ENCODE measurements around the gene LYPD5.

Gene LYPD5

DNA sequence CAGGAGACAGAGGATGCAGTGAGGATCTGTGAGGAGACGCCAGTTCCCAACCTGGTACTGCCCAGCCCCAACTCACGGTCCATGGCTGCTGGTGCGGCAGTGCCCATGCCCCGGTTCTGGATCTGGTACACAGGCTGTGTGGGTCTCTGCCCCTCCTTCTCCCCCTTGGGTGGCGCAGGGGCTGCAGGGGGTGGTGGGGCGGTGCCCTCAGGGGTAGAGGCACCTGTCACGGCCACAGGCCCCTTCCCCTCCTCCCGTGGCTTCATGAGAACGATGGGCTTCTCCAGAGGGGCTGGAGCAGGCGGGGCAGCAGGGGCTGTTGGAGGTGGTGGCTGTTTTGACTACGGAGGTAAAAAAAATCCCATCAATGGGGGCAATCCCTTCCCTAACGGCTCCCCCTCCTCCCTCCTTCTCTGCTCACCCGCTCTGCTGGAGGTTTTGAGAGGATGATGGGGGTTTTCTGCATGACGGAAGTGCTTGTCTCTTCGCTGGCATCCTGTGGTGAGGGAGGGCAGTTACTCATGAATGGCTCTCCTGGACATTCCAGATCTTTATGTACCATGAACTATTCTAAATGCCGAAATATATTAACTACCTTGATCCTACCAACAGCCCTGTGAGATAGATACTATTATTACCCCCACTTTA, 54.6 kb downstream of the LYPD5 start:
- no peak for FAIRE-seq
- TF ChIP-seq POLR2A (IDR thresholded peaks at IDR 0.05; ENCODE audit: low read depth, low read length) = no peak
- no peak; the same call in 1 of the 2 replicates for TF ChIP-seq TAF1 (IDR thresholded peaks at IDR 0.05; ENCODE audit: borderline replicate concordance, low read depth, low read length)
- no peak for DNase-seq (ENCODE audit: insufficient read length)

Data from GM12892 (cell line).